GM12878 (cell line): ENCODE results near the gene PLEKHA6. TPM values are rescaled to one million over a fixed set of nuclear protein-coding genes. Genes with fewer than 3 reads are reported as not detected.

Experiments used
- ATAC-seq: fragments of 200-7000 bp; cut with Tn5 transposase; 3 replicates; pipeline ENCODE4 v1.9.1; 2020; ENCODE audit warnings: mild to moderate bottlenecking, moderate library complexity
- BruUV-seq: library from RNA; stranded (reverse); fragments of 400-500 nt; replicated peaks from 2 replicates; lab custom pipeline; 2021; lab: Mats Ljungman, UMichigan
- CTCF ChIA-PET: fragments of 300-600 bp; sonication (Branson Sonifier 250); formaldehyde crosslinking; extraction: SDS; loops from one replicate; lab custom pipeline; 2021; ENCODE audit warnings: inconsistent platforms; lab: Yijun Ruan, JAX
- POLR2A ChIA-PET: fragments of 350-600 bp; formaldehyde crosslinking; extraction: SDS; loops from one replicate; lab custom pipeline; 2021; ENCODE audit warnings: inconsistent platforms; lab: Charles Lee
- RAD21 ChIA-PET: fragments of 300-600 bp; sonication (Branson Sonifier 250); formaldehyde crosslinking; loops from one replicate; lab custom pipeline; 2023; ENCODE audit warnings: antibody characterized with exemption; ENCODE audit not compliant: unreplicated experiment; lab: Charles Lee
- SMC1A ChIA-PET: fragments of 300-600 bp; sonication (Branson Sonifier 250); formaldehyde crosslinking; loops from one replicate; lab custom pipeline; 2023; ENCODE audit not compliant: unreplicated experiment, uncharacterized antibody; lab: Charles Lee
- DNase-seq: peaks from one replicate; pipeline ENCODE4 v3.0.0-alpha.2; 2011; ENCODE audit warnings: low read depth, low spot score
- FAIRE-seq: peaks from 3 replicates; lab custom pipeline; 2011; peaks lifted over from hg19 to GRCh38; lab: Jason Lieb, UNC
- H2AFZ ChIP-seq: 2 replicates; pipeline ENCODE4 v1.6.0; 2011; ENCODE audit warnings: low read depth, low read length, control low read depth; ENCODE audit not compliant: control insufficient read depth
- H3K27ac ChIP-seq: 2 replicates; pipeline ENCODE4 v1.5.1; 2011; ENCODE audit warnings: control low read depth; ENCODE audit not compliant: control insufficient read depth, insufficient read depth
- H3K27me3 ChIP-seq, 2 experiments: replicated peaks in 1 of 2; 2 replicates each; pipeline versions ENCODE4 v1.6.0 to v1.6.1; 2011; ENCODE audit warnings: low read length in 1 of 2; ENCODE audit not compliant: control insufficient read depth in 2 of 2, insufficient read depth in 2 of 2
- H3K36me3 ChIP-seq, 2 experiments: 2 replicates each; pipeline ENCODE4 v1.5.1; 2011; ENCODE audit warnings: low read length in 1 of 2; ENCODE audit not compliant: control insufficient read depth in 2 of 2, insufficient read depth in 2 of 2
- H3K4me1 ChIP-seq: 2 replicates; pipeline ENCODE4 v1.6.1; 2011; ENCODE audit warnings: mild to moderate bottlenecking, low read length, moderate library complexity, mixed read lengths; ENCODE audit not compliant: control insufficient read depth, insufficient read depth
- H3K4me2 ChIP-seq: 2 replicates; pipeline ENCODE4 v1.6.0; 2011; ENCODE audit warnings: control low read depth; ENCODE audit not compliant: control insufficient read depth, insufficient read depth
- H3K4me3 ChIP-seq: fragments of 200-600 bp; sonication (generic); 2 replicates; pipeline ENCODE4 v1.5.1; 2016
- H3K79me2 ChIP-seq: 2 replicates; pipeline ENCODE4 v1.6.0; 2011; ENCODE audit warnings: low read length; ENCODE audit not compliant: control insufficient read depth, insufficient read depth
- H3K9ac ChIP-seq: 2 replicates; pipeline ENCODE4 v1.8.0; 2011; ENCODE audit warnings: low read length, control low read depth, mixed read lengths; ENCODE audit not compliant: control insufficient read depth, insufficient read depth
- H3K9me3 ChIP-seq: replicated peaks from 3 replicates; pipeline ENCODE4 v1.5.1; 2011; ENCODE audit warnings: mild to moderate bottlenecking, low read length; ENCODE audit not compliant: control insufficient read depth, insufficient read depth
- H4K20me1 ChIP-seq: 2 replicates; pipeline ENCODE4 v1.6.0; 2011; ENCODE audit not compliant: control insufficient read depth, insufficient read depth
- CBFB ChIP-seq: IDR thresholded peaks from 2 replicates; pipeline ENCODE4 v1.6.1; 2016; ENCODE audit warnings: antibody characterized with exemption, low read depth
- CREM ChIP-seq: IDR thresholded peaks from 2 replicates; pipeline ENCODE4 v1.6.1; 2014; ENCODE audit warnings: antibody characterized with exemption, low read depth
- HDGF ChIP-seq: fragments of 450-650 bp; IDR thresholded peaks from 2 replicates; pipeline ENCODE4 v1.6.1; 2016; ENCODE audit warnings: antibody characterized with exemption
- NBN ChIP-seq: fragments of 450-650 bp; IDR thresholded peaks from 2 replicates; pipeline ENCODE4 v1.6.1; 2016
- RCOR1 ChIP-seq: conservative IDR thresholded peaks from 2 replicates; pipeline ENCODE4 v1.6.1; 2012; ENCODE audit warnings: low read depth, low read length, improper control_type of control experiment
- SPI1 ChIP-seq: IDR thresholded peaks from 2 replicates; pipeline ENCODE4 v1.6.1; 2011; ENCODE audit warnings: low read depth, mild to moderate bottlenecking, low read length, moderate library complexity, borderline replicate concordance; ENCODE audit not compliant: insufficient read depth
- TBL1XR1 ChIP-seq: IDR thresholded peaks from 2 replicates; pipeline ENCODE4 v1.6.1; 2012; ENCODE audit warnings: low read depth, low read length, improper control_type of control experiment
- YY1 ChIP-seq: IDR thresholded peaks from 2 replicates; pipeline ENCODE4 v1.6.1; 2011; ENCODE audit warnings: low read depth, mild to moderate bottlenecking, low read length
- ZNF207 ChIP-seq: fragments of 450-650 bp; IDR thresholded peaks from 2 replicates; pipeline ENCODE4 v1.6.1; 2014; ENCODE audit warnings: antibody characterized with exemption, mild to moderate bottlenecking, borderline replicate concordance
- WGBS: methylation state at CpG from one replicate; pipeline ENCODE4 v1.1.6; 2016; ENCODE audit warnings: low lambda C conversion rate; ENCODE audit not compliant: insufficient replicate concordance, insufficient coverage; ENCODE audit errors: missing lambda C conversion rate; 5-methylcytosine and 5-hydroxymethylcytosine counted together
- in situ Hi-C: fragments of 300-500 bp; cut with MboI; formaldehyde crosslinking; loops from 9 replicates; pipeline ENCODE4 v1.14.3; 2018; ENCODE audit warnings: mixed read lengths
- intact Hi-C: fragments of 100-400 bp; cut with micrococcal nuclease; formaldehyde crosslinking; loops from one replicate; pipeline ENCODE4 v1.14.2; 2022; ENCODE audit not compliant: unreplicated experiment
- polyA plus RNA-seq, 11 experiments: library from polyadenylated mRNA; depleted of rRNA in 4 of 11; unstranded in 6 of 11; stranded (reverse) in 5 of 11; fragments of >200 nt; fragmentation: Nextera tagmentation in 4 of 11; fragmentation: Illumina TruSeq in 1 of 11; extraction: Ambion mirVana in 4 of 11; extraction: Trizol in 1 of 11; gene quantifications; 1 replicate in 1 of 11; 2 replicates in 10 of 11; pipeline versions ENCODE4 v1.2.1 to v1.2.3, GENCODE V29; 2011 to 2016; ENCODE audit warnings: inconsistent platforms in 2 of 11, missing spikeins in 2 of 11, low read depth in 1 of 11
- total RNA-seq, 4 experiments: library from RNA; depleted of rRNA in 3 of 4; stranded (reverse); fragments of >200 nt in 3 of 4; fragmentation: Illumina TruSeq in 1 of 4; extraction: Trizol in 1 of 4; gene quantifications; 2 replicates each; pipeline versions ENCODE4 v1.2.1 to v1.2.3, GENCODE V29; 2013 to 2021
- TF ChIP-seq, protein P1 (sequence below): fragments of 450-650 bp; IDR thresholded peaks from 2 replicates; pipeline ENCODE4 v1.6.1; 2017; ENCODE audit warnings: borderline replicate concordance
- TF ChIP-seq, protein P2 (sequence below): fragments of 450-650 bp; IDR thresholded peaks from 2 replicates; pipeline ENCODE4 v1.6.1; 2017; ENCODE audit warnings: antibody characterized with exemption, mild to moderate bottlenecking, moderate library complexity

The PLEKHA6 gene
- total and polyA plus RNA-seq, 10 of the 15 experiments (the other 5 are each of a cell fraction or from before 2014, with no cell fraction given) = 0.04 to 0.81 (median 0.19) TPM; not detected in 4

DNA sequence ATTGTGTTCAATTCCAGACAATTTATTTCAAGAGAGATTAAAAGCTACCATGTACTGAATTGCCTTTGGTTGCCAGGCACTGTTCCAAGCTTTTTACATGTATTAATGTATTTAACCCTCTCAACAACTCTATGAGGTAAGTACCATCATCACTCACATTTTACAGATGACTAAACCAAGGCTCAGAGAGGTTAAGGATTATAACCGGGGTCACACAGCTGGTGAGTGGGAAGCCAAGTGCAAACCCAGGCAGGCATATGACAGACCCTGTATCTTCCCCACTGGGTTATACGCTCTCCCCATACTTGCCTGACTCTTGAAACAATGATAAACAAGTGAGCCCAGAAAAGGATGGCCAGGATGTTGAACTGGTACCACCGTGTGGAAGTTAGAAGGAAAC, 16.5 kb downstream of the PLEKHA6 start:
- Histone ChIP-seq H3K4me2 (no peak overlapping the region), H3K36me3 (no peaks in the 10 kb centered on the region), H3K27ac (no peak overlapping the region), H2AFZ (no peak overlapping the region), H3K4me1 (no peaks in the 10 kb centered on the region), H3K27me3 (peaks cover 3 to 7% of the 10 kb centered on the region in 2 experiments), H3K9ac (no peak overlapping the region), H3K4me3 (no peak overlapping the region), H4K20me1 (no peaks in the 10 kb centered on the region), H3K79me2 (no peaks in the 10 kb centered on the region), H3K9me3 (no peaks in the 10 kb centered on the region)
- no TSS peak for BruUV-seq
- intact Hi-C loops = no loop called here
- ATAC-seq (no peak), DNase-seq (no peak), FAIRE-seq (no peak)
- ChIA-PET RAD21 (interaction anchor here (1.3 to 2.5 kb wide), 4 partner anchors 12 to 85 kb away, joined by 3 to 7 read pairs (median 4); no protein-coding TSS in a partner anchor), CTCF (interaction anchor here (0.8 to 3.6 kb wide), 11 partner anchors 8 to 198 kb away, joined by 3 to 20 read pairs (median 4); no protein-coding TSS in a partner anchor), POLR2A (interaction anchor here (0.5 to 1.5 kb wide), 3 partner anchors 16 to 81 kb away, joined by 4 to 6 read pairs (median 4); no protein-coding TSS in a partner anchor), SMC1A (interaction anchor here (0.7 to 3.6 kb wide), 6 partner anchors 9 to 169 kb away, joined by 3 to 15 read pairs (median 3); no protein-coding TSS in a partner anchor)
- WGBS = 35% methylated on average over 3 of the region's 3 CpGs
- TF ChIP-seq SPI1 = no peak
- no peak for TF ChIP-seq RCOR1
- in situ Hi-C loops = no loop called here

DNA sequence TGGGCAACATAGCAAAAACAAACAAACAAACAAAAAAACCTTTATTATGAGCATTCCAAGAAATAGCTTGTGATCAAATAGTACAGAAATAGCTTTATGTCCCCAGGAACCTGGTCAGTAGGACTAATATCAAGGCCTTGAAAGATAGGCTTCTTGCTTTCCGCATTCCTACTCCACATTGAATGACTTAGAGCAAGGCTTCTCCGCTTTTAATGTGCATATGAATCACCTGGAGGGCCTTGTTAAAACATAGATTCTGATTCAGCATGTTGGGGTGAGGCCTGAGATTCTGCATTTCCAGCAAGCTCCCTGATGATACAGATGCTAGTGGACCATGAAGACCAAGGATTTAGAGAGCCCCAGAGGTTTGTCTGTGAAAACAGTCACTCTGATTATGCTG, 17.4 kb downstream of the PLEKHA6 start:
- SMC1A ChIA-PET = interaction anchor here (1.0 to 3.6 kb wide), 3 partner anchors 11 to 137 kb away, joined by 3 to 15 read pairs (median 3); no protein-coding TSS in a partner anchor
- CTCF ChIA-PET = interaction anchor here (1.1 to 3.6 kb wide), 10 partner anchors 9 to 180 kb away, joined by 3 to 20 read pairs (median 4); no protein-coding TSS in a partner anchor
- RAD21 ChIA-PET = interaction anchor here (1.8 to 2.5 kb wide), 2 partner anchors 21 to 36 kb away, joined by 4 to 7 read pairs; no protein-coding TSS in a partner anchor
- intact Hi-C loops (no loop called here), in situ Hi-C loops (no loop called here)
- Histone ChIP-seq H3K36me3 (no peaks in the 10 kb centered on the region), H2AFZ (no peak overlapping the region), H3K27ac (no peak overlapping the region), H3K4me3 (no peak overlapping the region), H3K4me2 (no peak overlapping the region), H4K20me1 (no peaks in the 10 kb centered on the region), H3K9ac (no peak overlapping the region), H3K4me1 (no peaks in the 10 kb centered on the region), H3K27me3 (peaks cover 3 to 7% of the 10 kb centered on the region in 2 experiments), H3K79me2 (no peaks in the 10 kb centered on the region), H3K9me3 (no peaks in the 10 kb centered on the region)
- no peak for DNase-seq
- BruUV-seq = no TSS peak
- no peak for ATAC-seq
- 45% methylated on average over 2 of the region's 2 CpGs for WGBS
- POLR2A ChIA-PET = interaction anchor here (0.6 kb wide), 2 partner anchors 11 to 12 kb away, joined by 3 read pairs; no protein-coding TSS in a partner anchor
- FAIRE-seq = no peak
- TF ChIP-seq CBFB (no peak), CREM (no peak), YY1 (no peak), TBL1XR1 (no peak), NBN (no peak), ZNF207 (no peak), HDGF (no peak)
- TF ChIP-seq, protein P1, sequence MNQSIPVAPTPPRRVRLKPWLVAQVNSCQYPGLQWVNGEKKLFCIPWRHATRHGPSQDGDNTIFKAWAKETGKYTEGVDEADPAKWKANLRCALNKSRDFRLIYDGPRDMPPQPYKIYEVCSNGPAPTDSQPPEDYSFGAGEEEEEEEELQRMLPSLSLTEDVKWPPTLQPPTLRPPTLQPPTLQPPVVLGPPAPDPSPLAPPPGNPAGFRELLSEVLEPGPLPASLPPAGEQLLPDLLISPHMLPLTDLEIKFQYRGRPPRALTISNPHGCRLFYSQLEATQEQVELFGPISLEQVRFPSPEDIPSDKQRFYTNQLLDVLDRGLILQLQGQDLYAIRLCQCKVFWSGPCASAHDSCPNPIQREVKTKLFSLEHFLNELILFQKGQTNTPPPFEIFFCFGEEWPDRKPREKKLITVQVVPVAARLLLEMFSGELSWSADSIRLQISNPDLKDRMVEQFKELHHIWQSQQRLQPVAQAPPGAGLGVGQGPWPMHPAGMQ = no peak
- TF ChIP-seq, protein P2, sequence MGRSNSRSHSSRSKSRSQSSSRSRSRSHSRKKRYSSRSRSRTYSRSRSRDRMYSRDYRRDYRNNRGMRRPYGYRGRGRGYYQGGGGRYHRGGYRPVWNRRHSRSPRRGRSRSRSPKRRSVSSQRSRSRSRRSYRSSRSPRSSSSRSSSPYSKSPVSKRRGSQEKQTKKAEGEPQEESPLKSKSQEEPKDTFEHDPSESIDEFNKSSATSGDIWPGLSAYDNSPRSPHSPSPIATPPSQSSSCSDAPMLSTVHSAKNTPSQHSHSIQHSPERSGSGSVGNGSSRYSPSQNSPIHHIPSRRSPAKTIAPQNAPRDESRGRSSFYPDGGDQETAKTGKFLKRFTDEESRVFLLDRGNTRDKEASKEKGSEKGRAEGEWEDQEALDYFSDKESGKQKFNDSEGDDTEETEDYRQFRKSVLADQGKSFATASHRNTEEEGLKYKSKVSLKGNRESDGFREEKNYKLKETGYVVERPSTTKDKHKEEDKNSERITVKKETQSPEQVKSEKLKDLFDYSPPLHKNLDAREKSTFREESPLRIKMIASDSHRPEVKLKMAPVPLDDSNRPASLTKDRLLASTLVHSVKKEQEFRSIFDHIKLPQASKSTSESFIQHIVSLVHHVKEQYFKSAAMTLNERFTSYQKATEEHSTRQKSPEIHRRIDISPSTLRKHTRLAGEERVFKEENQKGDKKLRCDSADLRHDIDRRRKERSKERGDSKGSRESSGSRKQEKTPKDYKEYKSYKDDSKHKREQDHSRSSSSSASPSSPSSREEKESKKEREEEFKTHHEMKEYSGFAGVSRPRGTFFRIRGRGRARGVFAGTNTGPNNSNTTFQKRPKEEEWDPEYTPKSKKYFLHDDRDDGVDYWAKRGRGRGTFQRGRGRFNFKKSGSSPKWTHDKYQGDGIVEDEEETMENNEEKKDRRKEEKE = no peak
